Testis (tissue), 3 donors: ENCODE data around the gene FURIN. TPM values are rescaled to one million over a fixed set of nuclear protein-coding genes. Genes with fewer than 3 reads are reported as not detected.
"Not testable (repeated sequence)": the region's sequence is repeated elsewhere in the genome, so short reads cannot be mapped to it uniquely, and the experiment has no call there.

Experiments used
- DNase-seq: peaks from one replicate; pipeline ENCODE4 v3.0.0-alpha.2; 2019
- H3K27ac ChIP-seq, 2 donors: fragments of 200-600 bp; sonication (generic); one replicate each; pipeline ENCODE4 v1.5.1; 2019
- H3K27me3 ChIP-seq: fragments of 200-600 bp; sonication (generic); one replicate; pipeline ENCODE4 v1.5.1; 2019
- H3K36me3 ChIP-seq: fragments of 200-600 bp; sonication (generic); one replicate; pipeline ENCODE4 v1.5.1; 2017; ENCODE audit warnings: low read depth; ENCODE audit errors: missing control alignments
- H3K4me1 ChIP-seq: fragments of 200-600 bp; sonication (generic); one replicate; pipeline ENCODE4 v1.5.1; 2019
- H3K4me3 ChIP-seq, 2 donors: fragments of 200-600 bp; sonication (generic); one replicate each; pipeline ENCODE4 v1.5.1; 2017 to 2019
- H3K9me3 ChIP-seq: fragments of 200-600 bp; sonication (generic); one replicate; pipeline ENCODE4 v1.5.1; 2017
- CTCF ChIP-seq, 3 experiments: fragments of 450-650 bp in 2 of 3; fragments of 200-600 bp in 1 of 3; sonication (generic) in 1 of 3; IDR thresholded peaks; one replicate each; pipeline ENCODE4 v1.5.1; 2016 to 2019; ENCODE audit warnings: antibody characterized with exemption in 3 of 3, mild to moderate bottlenecking in 2 of 3, moderate library complexity in 1 of 3
- POLR2A ChIP-seq: fragments of 450-650 bp; IDR thresholded peaks from one replicate; pipeline ENCODE4 v1.6.1; 2017; ENCODE audit warnings: antibody characterized with exemption, mild to moderate bottlenecking, moderate library complexity
- WGBS, 2 donors: methylation state at CpG; one replicate each; pipeline ENCODE4 v1.1.5; 2018; 5-methylcytosine and 5-hydroxymethylcytosine counted together
- intact Hi-C: fragments of 100-400 bp; cut with DNase I; formaldehyde crosslinking; loops from one replicate; pipeline ENCODE4 v1.15.1; 2023; ENCODE audit warnings: low total_unique reads
- polyA plus RNA-seq: library from polyadenylated mRNA; stranded (reverse); fragments of 350-450 nt; fragmentation: Illumina TruSeq; extraction: RNeasy Lipid Tissue Mini Kit (QIAGEN cat#74804); gene quantifications from one replicate; pipeline ENCODE4 v1.2.3, GENCODE V29; 2014; ENCODE audit warnings: low read depth, low replicate concordance; ENCODE audit not compliant: insufficient read depth
- total RNA-seq, 2 donors: library from RNA; depleted of rRNA; stranded (reverse); fragments of >200 nt; gene quantifications; one replicate each; pipeline ENCODE4 v1.2.3, GENCODE V29; 2016

Gene FURIN
- total and polyA plus RNA-seq, 3 donors from 2014 or later = 21.5 to 32.1 (median 23.1) TPM

GRCh38 chr15:90892023-90892422 lies 23.6 kb downstream of the FURIN start:
- no peaks in the 10 kb centered on the region for H3K36me3 ChIP-seq
- TF ChIP-seq POLR2A = no peak
- no peak for TF ChIP-seq CTCF (IDR thresholded peaks at IDR 0.05)
- H3K4me1 ChIP-seq = no peaks in the 10 kb centered on the region
- no peaks in the 10 kb centered on the region for H3K9me3 ChIP-seq
- no peak for DNase-seq
- intact Hi-C loops = no loop called here
- 93 to 95% methylated on average over 11 of the region's 11 CpGs for WGBS, 2 donors
- no peak overlapping the region for H3K27ac ChIP-seq
- no peaks in the 10 kb centered on the region for H3K27me3 ChIP-seq
- H3K4me3 ChIP-seq = no peak overlapping the region

- WGBS, 2 donors = 88 to 93% methylated on average over 25 to 29 of the region's 29 CpGs
Observed at GRCh38 chr15:90892498-90893174, 24.2 kb downstream of the FURIN start.

GRCh38 chr15:90893175-90894090 lies 25.0 kb downstream of the FURIN start:
- WGBS, 2 donors = 88 to 93% methylated on average over 16 to 33 of the region's 33 CpGs
- no peak for TF ChIP-seq POLR2A
- TF ChIP-seq CTCF (IDR thresholded peaks at IDR 0.05) = no peak
- intact Hi-C loops = no loop called here

More at GRCh38 chr15:90892498-90893174, 24.2 kb downstream of the FURIN start:
- TF ChIP-seq CTCF (IDR thresholded peaks at IDR 0.05) (no peak), POLR2A (no peak)
- H3K36me3 ChIP-seq = no peaks in the 10 kb centered on the region
- H3K27me3 ChIP-seq = no peaks in the 10 kb centered on the region
- DNase-seq = no peak
- no peak overlapping the region for H3K4me3 ChIP-seq
- no peaks in the 10 kb centered on the region for H3K4me1 ChIP-seq
- H3K9me3 ChIP-seq = no peaks in the 10 kb centered on the region
- H3K27ac ChIP-seq = no peak overlapping the region
- intact Hi-C loops = no loop called here

GRCh38 chr15:90895571-90896117 lies 27.3 kb downstream of the FURIN start:
- intact Hi-C loops = no loop called here
- Histone ChIP-seq H3K27ac (no peak overlapping the region), H3K4me1 (no peaks in the 10 kb centered on the region), H3K4me3 (no peak overlapping the region), H3K9me3 (no peaks in the 10 kb centered on the region), H3K27me3 (no peaks in the 10 kb centered on the region), H3K36me3 (no peaks in the 10 kb centered on the region)
- WGBS, 2 donors = 49 to 67% methylated on average over 10 of the region's 10 CpGs
- peak; percentile 65 for DNase-seq
- no peak for TF ChIP-seq POLR2A
- no peak for TF ChIP-seq CTCF (IDR thresholded peaks at IDR 0.05)

More at GRCh38 chr15:90893175-90894090, 25.0 kb downstream of the FURIN start:
- Histone ChIP-seq H3K27me3 (no peaks in the 10 kb centered on the region), H3K4me1 (no peaks in the 10 kb centered on the region), H3K9me3 (no peaks in the 10 kb centered on the region), H3K36me3 (no peaks in the 10 kb centered on the region), H3K4me3 (no peak overlapping the region), H3K27ac (no peak overlapping the region)
- no peak for DNase-seq

GRCh38 chr15:90897131-90897655 lies 28.8 kb downstream of the FURIN start:
- WGBS, 2 donors = 87 to 93% methylated on average over 14 of the region's 14 CpGs
- intact Hi-C loops = not testable (repeated sequence)

More at GRCh38 chr15:90897131-90897655, 28.8 kb downstream of the FURIN start:
- not testable (repeated sequence) for H3K27ac ChIP-seq, H3K27me3 ChIP-seq, DNase-seq, H3K36me3 ChIP-seq, H3K4me1 ChIP-seq, H3K9me3 ChIP-seq, H3K4me3 ChIP-seq
